Endothelial cell of hepatic sinusoid (primary cell): ENCODE measurements around the gene SORBS2.

Experiments
- in situ Hi-C: cut with HindIII; loops from 2 replicates; pipeline ENCODE4 v1.10.0; 2017; ENCODE audit warnings: low sequenced_read_pairs

Gene SORBS2

DNA sequence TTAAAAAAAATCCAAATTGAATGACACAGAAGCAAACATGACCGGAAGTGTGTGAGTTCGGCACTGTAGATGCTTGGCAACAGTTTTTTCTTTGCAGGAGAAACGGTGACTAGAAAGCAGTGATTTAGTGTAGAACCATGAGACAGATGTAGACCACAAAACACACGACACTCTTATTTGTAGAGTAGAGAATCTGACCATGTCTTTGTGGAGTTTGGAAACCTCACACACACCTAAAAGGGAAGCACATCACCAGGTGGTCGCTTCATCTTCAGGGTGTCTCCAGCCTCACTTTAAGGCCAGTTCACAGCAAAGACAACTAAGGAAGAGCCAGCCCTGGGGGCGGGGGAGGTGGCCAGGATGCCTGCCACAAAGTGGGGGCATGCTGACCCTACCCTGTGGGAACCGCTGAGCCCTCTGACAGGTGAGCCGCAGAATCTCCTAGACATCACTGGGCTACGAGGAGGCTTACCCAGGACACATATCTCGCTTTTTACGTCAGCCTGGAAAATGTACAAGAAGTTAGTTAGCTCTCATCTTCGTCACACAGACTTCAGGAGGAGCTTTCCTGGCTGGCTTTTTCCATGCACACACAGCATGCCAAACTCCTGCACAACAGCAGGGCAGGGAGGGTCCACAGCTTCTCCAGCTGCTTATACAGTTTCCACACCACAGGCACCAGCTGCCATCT, 212.3 kb downstream of the SORBS2 start:
- in situ Hi-C loops = loop anchor here (5.0 to 25.0 kb wide), 3 partner anchors 122 to 562 kb away; no protein-coding TSS in a partner anchor

DNA sequence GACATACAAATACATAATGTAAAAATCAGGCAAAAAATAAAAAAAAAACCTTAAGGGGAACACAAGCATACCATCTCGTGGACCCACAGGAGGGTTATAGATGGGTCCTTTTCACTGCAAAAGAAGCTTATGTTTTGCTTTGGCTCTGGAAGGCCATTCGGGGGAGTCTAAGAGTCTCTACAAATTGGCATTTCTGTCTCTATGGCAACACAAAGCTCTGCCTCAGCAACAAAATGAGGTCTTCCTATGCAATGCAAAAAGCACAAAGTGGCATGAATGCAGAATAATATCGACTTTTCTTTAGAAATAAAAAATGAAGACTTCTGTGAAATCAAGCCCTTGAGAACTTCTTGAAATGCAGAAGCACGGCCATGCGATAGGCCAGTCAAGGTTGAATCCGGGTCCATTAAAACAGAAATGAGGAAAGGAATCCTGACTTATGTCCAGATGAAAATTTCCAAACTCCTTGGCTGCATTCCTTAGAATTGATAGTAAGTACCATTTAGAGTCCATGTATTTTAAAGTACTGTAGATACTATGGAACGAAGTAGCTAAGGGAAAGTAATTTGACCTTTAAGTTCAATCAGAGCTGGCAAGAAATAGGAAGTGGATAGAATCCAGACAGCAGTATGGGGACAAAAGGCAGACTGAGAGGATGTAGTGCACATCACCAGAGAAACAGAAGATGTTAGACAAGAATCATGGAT, 213.0 kb downstream of the SORBS2 start:
- in situ Hi-C loops = loop anchor here (5.0 to 25.0 kb wide), 3 partner anchors 122 to 562 kb away; no protein-coding TSS in a partner anchor

DNA sequence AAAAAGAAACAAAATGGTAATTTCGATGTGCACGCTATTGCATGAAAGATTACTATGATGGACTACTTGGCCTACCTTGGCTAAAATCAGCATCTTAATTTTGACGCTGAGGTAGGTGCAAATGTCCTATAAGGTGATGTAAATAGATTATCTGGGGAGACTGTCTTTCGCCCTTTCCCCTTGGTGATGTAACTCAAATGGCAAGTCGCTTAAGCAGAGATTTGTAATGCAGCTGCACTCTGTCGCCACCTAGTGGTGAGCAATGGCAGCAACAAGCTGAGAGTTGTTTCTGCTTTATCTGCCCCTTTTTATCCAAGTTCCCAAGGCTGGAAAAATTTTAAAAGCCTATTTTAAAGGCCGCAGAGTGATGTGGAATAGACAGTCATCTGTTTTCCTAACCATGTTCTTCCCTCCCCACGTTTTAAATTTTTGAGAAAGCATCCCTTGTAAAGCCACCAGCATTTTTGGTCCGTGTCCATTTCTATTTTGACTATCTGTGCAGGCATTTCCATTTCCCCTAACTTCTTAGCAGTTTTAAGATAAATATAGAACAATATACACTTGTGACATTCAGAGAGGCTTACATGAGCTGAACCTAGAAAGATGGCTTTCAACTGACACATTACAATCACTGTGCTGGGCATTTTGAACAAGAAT, 214.3 kb downstream of the SORBS2 start:
- in situ Hi-C loops = loop anchor here (5.0 to 25.0 kb wide), 3 partner anchors 120 to 560 kb away; no protein-coding TSS in a partner anchor

- in situ Hi-C loops = loop anchor here (25.0 kb wide), 2 partner anchors 406 to 556 kb away; no protein-coding TSS in a partner anchor
These were observed 219.0 kb downstream of the SORBS2 start for GRCh38 chr4:185592845-185593488.

- in situ Hi-C loops = loop anchor here (25.0 kb wide), 2 partner anchors 405 to 555 kb away; no protein-coding TSS in a partner anchor
These were observed 219.6 kb downstream of the SORBS2 start for GRCh38 chr4:185592438-185592837.

- in situ Hi-C loops = loop anchor here (25.0 kb wide), 2 partner anchors 404 to 554 kb away; no protein-coding TSS in a partner anchor
These were observed 220.3 kb downstream of the SORBS2 start for GRCh38 chr4:185591679-185592141.

GRCh38 chr4:185590982-185591381, 221.0 kb downstream of the SORBS2 start:
- in situ Hi-C loops = loop anchor here (25.0 kb wide), 2 partner anchors 404 to 554 kb away; no protein-coding TSS in a partner anchor

- in situ Hi-C loops = loop anchor here (25.0 kb wide), 2 partner anchors 402 to 552 kb away; no protein-coding TSS in a partner anchor
These were observed 222.7 kb downstream of the SORBS2 start for GRCh38 chr4:185589067-185589836.

GRCh38 chr4:185587427-185588161, 224.4 kb downstream of the SORBS2 start:
- in situ Hi-C loops = loop anchor here (25.0 kb wide), 2 partner anchors 400 to 550 kb away; no protein-coding TSS in a partner anchor

DNA sequence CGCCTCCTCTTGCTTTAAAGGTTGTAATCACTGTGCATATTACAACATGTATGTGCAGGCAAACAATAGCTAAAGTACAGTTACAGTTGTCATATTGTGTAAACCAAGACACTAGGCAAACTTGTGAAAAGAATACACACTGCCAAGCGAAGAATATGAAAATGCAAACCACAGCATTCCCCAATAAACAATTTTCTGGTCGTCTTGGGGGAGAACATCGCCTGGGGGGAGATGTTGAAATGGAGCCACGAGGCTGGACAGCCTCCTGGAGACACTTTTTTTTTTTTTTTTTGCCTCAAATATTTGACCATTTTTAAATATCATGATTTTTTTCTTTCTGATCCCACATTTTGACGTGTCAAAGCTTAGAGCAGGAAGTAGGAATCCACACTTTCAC, 225.0 kb downstream of the SORBS2 start:
- in situ Hi-C loops = loop anchor here (25.0 kb wide), 2 partner anchors 400 to 550 kb away; no protein-coding TSS in a partner anchor

DNA sequence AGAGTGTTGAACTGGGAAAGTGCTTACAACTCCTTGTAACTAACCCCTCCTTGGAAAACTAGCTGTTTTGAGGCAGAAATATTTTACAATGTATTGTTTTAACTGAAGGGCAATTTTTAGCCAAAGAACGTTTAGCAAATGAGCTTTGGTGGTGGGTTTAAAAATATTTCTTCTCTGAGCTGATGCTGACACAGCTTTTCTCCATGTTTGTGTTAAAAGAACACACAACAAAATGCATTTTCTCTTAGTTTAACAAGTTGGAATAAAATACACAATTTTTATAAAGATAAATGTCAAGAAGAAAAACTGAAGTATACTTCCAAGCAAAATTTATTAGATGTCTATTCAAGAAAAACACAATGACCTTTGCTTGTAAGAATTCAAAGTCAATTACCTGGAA, 226.8 kb downstream of the SORBS2 start:
- in situ Hi-C loops = loop anchor here (25.0 kb wide), 2 partner anchors 398 to 548 kb away; no protein-coding TSS in a partner anchor

DNA sequence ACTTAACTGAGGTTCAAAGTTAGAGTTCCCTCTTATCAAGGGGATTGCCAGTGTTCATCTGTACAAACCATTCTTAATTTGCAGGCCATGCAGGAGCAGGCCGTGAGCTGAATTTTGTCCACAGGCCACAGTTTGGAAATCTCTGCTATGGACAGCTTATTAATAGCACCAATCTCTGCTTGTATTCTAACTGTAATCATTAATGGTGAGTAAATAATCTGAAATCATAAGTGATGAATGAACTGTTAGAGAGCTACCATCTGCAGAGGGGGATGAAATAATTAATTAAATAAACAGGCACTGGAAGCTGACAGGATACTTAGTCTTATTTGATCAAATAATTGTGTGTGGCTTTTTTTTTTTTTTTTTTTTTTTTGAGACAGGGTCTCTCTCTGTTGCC, 228.2 kb downstream of the SORBS2 start:
- in situ Hi-C loops = loop anchor here (25.0 kb wide), 2 partner anchors 397 to 547 kb away; no protein-coding TSS in a partner anchor

GRCh38 chr4:185582651-185583400, 229.2 kb downstream of the SORBS2 start:
- in situ Hi-C loops = loop anchor here (25.0 kb wide), 2 partner anchors 396 to 546 kb away; no protein-coding TSS in a partner anchor

DNA sequence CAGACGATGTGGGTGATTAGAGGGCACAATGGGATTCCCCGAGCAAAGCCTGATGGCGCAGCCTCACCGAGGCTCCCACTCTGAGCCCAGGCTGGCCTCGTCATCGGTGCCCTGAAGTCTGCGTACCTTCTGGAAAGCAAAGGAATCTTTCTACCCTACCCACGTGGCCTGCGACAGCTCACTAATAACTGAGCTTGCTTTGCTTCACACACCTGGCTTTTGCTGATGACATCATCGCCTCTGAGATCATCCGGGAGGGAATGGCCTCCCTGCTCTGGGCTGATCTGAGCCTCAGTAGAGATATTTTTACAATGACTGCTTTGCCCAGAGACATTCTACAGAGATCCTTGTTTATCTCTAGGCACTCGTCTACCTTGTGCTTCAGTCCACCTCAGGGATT, 231.3 kb downstream of the SORBS2 start:
- in situ Hi-C loops = loop anchor here (25.0 kb wide), 2 partner anchors 393 to 543 kb away; no protein-coding TSS in a partner anchor

DNA sequence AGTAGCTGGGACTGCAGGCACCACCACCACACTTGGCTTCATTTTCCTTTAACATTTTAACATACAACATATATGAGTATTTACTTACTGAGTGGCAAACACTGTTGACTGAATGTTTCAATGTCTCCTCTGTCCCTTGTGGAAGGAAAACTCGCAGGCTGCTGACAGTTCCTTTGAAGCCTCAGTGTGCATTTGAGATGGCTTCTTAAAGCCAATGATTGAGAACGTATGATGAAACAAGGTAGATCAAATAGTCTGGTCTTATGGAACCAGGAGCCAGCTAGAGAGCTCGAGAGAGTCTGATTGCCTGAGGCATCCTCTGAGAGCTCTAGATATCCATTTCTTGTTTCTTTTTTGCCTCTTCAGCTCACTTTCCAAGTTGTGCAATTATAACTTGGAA, 233.7 kb downstream of the SORBS2 start:
- in situ Hi-C loops = loop anchor here (25.0 kb wide), 2 partner anchors 391 to 541 kb away; no protein-coding TSS in a partner anchor

DNA sequence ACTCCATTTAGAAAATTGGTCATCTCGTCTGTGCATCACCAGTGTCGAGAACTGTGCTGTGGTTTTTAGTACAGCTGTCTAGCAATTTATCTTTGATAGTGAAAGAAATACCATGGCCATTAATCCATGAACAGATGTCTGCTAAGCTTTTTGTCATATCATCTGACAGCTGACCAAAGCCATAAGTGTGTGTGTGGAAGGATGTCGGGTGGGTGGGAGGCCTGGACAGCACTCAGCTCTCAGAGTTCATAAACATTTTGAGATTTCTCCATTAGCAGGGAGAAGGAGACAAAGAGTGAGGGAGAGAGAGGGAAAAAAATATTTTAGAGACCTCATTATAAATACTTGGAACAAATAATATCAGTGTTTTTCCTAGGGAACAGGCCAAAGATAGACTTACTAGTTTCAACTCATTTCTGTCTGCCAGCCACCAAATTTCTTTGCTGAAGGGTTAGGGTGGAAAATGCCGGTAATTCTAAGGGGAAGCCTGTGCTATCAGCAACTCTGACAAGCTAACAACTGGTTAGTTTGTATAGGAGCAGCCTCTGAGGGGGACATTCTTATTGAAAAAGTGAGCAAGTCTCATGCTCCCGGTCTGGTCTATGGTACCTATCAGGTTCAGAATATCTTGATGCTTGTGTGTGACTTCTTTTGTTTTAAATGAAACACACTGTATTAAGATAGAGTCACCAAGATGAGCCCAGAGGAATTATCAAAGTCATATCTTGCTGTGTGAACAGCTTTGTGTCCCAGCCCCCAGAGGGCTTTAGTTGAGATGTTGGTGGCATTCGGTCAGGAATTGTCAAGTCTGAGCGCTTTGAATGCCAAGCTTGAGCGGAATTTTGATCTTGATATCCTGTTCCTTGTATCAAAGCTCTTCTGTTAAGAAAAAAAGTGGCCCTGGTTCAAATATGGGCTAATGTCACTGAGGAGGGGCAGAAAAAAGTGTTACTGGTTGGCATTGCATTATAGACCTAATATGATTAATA, 234.7 kb downstream of the SORBS2 start:
- in situ Hi-C loops = loop anchor here (25.0 kb wide), 2 partner anchors 390 to 540 kb away; no protein-coding TSS in a partner anchor
